GM19452 (cell line): ENCODE data around the gene GRB10.
"Not testable (repeated sequence)": the region's sequence is repeated elsewhere in the genome, so short reads cannot be mapped to it uniquely, and the experiment has no call there.

Experiments used
- ATAC-seq: cut with Tn5 transposase; IDR thresholded peaks from one replicate; pipeline ENCODE4 v1.9.1; 2021; ENCODE audit not compliant: unreplicated experiment

GRB10 gene

DNA sequence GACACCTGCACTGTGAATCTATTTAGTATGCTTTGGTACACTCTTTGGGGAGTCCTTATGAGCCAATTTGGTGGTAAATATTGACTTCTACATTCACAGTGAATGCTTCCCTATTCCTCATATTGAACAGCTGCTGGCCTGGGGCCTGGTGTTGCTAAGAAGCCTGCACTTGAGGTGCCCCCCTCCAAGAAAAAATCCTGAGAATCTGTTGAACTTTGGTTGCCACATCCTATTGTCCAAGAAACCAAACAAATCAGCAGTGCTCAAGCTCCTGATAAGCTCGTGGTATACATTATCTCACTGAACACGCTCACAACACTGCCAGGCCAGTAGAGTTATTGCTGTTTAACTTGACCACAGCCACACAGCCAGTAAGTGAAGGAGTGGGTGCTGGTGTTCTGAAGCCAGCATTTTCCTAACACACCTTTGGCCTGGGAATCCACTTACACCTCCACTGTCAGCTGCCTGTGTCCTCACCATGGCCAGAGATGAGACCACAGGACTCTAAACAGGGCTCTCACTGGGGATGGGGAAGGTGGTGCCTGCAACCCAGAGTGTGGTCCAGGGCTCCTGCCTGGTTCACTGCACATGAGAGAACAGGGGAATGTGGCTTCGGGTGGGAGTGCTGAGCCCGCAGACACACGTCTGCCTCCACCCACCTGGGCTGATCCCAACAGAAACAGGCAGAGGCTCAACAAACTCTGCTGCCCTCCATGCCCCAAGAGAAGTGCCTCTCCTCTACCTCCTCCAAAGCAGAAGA lies 224.2 kb downstream of the GRB10 start:
- no peak for ATAC-seq

DNA sequence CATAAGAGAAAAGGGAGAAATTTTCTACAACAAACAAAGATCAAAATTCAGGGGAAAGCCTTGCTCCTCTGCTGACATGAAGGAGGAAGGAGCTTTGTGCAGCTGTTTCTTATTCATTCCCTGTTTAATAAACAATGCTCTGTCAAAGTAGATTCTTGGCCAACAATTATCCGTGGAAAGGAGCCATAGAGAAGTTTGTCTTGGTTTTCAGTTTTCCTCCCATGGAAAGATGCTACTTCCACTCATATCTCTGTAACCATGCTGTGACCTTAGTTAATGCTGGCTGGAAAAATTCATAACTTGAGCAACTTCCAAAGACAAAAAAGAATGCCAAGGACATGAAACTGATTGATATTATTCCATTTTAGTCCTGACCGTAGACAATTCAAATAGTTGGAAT lies 225.6 kb downstream of the GRB10 start:
- no peak for ATAC-seq

DNA sequence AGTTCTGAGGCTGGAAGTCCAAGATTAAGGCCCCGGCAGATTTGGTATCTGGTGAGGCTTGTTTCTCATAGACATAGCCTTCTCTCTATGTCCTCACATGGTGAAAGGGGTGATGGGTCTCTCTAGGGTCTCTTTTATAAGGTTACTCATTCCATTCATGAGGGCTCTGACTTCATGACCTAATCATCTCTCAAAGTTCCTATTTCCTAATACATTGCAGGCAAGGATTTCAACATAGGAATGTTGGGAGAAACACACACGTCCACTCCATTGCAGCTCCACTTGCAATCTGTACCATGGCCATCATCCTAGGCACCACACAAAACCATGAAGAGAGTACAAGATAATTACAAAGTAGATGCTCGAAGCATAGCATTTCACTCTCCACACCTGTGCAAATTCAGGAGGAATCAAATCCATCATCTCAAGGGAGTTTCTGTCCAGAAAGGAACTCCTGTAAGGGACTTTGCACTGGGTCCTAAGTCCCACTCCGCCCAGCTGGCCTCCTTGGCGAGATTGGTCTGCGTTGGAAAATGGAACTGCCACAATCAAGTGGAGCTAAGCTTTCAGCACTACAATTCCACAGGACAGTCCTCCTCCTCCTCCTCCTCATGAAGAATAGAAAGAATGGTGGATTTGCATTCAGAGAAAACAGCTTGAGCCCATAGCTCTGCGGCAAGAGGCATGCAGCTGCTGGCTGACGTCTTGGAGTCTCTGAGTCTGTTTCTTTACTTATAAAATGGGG lies 226.3 kb downstream of the GRB10 start:
- ATAC-seq, result no peak

DNA sequence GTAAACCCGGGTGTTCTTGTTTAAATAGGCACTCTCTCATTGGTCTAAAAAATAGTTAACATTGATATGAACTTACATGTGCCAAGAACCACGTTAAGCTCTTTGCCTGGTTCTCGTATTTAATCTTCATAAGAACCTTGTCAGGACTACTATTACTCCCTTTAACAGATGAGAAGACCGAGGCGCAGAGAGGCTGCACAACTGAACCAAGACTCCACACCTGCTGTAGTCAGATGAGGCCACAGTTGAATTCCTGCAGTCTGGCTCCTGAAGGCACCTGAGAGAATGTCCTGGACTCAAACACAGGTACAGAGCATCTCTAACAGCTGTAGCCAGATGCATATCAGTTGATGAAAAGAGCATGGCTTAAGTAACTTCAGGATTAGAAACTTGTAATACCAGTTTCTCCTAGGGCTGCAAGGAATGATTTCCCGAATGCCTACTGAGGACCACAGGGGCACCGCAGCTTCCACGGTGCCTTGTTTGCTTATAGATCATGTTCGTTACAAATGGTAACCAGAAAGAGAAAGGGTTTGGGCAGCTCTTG lies 227.0 kb downstream of the GRB10 start:
- ATAC-seq, result no peak

DNA sequence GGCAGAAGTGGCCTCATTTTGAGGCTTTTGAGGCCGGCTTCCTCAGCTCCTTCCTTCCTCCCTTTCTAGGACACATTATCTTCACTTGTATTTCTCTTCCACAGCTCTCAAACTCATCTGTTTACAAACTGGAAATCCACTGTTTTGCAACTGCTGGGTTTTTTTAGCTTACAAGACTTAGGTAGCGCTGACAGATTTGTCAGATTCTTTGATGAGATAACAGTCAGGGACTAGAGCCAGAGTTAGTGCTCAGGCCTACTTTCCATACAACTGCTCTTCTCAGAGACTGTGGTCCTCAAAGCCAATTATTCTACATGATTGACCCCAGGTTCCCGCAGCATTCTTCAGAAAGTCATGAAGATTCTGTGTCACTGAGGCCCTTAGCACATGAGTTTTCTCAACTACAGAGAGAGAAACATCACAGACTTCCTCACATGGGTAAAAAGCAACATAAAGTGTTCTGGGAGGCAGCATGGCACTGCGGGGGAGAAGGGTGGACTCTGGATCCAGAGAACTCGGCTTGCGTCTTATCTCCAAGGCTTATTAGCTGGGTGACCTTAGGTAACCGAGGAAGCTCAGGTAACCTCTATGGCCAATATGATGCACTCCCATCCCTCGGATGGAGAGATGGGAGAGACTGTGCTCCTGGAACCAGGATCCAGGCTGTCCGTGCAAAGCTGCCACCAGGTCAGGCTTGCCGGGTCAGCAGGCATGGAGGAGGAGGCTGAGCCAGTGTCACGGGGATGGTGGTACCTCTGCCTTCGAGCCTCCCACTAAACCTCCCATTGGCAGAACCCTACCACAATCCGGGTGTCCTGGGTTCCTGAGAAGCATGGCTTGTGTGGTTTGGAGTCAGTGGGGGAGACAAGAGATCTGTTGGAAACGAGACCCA lies 228.0 kb downstream of the GRB10 start:
- ATAC-seq, result no peak

DNA sequence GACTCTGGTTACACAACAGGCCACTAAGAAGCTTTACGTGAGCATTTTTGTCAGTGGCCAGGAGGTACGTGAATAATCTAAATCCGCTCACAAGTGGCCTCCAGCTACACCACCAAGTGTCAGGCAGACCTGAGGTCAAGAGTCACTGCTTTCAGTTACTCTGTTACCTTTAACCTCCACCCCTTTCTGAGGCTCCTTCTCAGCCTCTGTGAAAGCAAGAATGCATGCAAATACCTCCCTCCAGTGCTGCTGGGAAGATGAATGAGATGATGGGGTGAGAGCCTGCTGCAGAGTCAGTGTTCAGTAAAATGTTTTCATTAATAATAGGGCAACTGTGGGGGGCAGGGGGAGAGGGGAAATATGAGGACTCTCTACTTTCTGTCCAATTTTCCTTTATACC lies 228.7 kb downstream of the GRB10 start:
- ATAC-seq, result no peak

DNA sequence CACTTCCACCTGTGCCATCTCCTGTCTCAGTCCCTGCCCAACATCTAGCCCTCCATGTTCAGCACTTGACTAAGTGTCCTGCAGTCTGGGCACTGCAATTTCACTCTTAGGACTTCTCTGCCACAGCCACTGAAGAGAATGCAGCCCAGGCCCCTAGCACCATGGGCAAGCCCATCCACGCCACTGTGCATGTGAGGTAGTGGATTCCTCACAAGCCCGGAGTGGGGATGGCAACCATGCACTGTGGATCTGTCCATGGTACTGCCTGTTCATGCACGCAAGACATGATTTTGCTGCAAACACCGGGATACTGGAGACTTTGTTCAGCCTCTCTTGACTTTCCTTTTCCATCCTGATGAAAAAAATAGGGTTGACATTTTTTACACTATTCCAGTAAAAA lies 229.8 kb downstream of the GRB10 start:
- ATAC-seq, result no peak

DNA sequence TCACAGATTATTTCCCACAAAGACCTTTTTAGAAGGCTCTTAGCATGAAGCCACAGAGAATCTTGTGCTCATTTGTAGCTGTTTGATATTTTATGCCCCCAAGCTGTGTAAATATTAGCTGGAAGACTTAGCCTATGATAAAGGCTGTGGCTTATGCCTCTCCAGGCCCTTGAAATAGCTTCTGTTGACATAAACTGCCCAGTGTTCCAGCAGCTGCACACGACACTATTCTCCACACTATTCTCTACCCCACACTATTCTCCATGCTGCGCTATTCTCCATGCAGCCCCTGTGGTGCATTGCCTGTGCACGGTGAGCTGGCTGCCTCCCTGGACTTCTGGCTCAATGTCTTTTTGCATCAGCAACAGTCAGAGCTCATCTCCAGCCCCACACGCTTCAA lies 230.6 kb downstream of the GRB10 start:
- ATAC-seq, result no peak

DNA sequence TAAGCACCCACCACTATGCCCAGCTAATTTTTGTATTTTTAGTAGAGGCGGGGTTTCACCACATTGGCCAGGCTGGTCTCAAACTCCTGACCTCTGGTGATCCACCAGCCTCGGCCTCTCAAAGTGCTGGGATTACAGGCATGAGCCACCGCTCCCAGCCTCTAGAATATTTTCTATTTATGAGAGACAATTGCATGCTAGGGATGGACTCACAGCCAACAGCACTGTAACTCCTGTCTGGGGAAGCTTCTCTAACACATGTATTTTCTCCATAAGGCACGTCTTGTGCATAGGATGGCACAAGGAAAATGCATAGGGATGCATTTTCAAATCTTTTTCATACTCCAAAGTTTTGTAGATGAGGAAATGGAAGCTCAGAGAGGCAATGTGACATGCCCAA lies 237.1 kb downstream of the GRB10 start:
- not testable (repeated sequence) for ATAC-seq

DNA sequence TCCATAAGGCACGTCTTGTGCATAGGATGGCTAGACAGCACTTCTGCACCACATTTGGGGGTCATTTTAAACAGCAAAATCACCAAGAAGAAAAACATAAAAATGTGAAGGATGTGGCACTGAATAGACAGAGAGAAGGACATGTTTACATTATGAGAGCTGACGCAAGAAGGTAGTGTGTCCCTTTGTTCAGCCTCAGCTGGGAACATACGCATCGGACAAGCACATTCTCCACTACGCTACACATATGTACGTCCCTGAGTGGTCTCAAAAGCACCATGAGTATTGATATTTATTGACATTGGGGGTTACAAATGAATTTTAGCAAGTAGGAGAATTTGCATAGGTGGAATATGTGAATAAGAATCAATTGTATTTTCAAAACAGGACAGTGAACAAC lies 237.7 kb downstream of the GRB10 start:
- ATAC-seq, result no peak

DNA sequence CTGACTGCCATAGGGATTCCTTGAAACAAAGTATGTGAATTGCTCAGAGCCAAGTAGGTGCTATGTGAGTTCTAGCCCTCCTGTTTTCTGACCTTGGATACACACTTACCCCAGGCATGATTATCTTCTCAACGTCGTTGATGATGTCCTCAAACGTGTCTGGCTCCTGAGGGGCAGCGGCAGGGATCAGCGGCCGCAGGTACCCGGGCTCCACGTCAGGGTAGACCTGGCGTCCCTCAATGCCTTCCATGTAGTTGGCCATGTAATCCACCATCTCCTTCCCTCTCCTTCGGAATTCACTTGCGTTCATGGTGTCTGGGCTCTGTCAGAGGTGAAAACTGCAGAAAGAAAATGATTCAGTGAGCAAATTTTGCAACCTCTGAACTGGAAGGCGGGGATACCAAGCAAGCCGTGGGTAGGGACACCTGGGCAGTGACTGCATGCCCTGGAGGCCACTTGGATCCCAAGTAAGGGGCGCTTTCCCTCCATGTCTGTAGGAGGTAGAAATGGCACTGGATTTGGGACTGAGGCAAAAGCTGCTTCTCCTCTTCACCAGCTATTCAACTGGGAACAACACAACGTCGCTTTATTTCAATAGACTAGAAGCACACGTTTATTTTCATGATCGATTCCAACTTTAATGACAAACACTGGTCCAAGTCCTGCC lies 238.8 kb downstream of the GRB10 start:
- ATAC-seq, result no peak

DNA sequence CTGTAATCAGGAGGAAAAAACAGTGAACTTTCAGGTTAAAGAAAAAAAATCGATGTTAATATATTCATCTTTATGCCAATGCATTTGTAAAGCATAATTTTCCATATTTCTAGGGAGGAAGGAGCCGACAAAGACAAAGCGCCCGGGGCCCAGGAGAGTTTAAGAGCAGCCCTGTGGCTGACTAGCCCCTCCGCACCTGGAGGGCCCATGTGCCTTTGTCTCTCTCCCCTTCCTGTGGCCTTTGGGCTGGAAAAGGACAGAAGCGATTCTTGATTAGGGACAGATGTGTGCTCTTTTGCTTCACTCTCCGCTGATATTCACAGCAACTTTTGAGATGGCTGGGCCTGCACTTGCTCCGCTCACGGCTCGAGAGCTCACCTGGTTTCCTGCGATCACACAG lies 240.6 kb downstream of the GRB10 start:
- no peak for ATAC-seq

DNA sequence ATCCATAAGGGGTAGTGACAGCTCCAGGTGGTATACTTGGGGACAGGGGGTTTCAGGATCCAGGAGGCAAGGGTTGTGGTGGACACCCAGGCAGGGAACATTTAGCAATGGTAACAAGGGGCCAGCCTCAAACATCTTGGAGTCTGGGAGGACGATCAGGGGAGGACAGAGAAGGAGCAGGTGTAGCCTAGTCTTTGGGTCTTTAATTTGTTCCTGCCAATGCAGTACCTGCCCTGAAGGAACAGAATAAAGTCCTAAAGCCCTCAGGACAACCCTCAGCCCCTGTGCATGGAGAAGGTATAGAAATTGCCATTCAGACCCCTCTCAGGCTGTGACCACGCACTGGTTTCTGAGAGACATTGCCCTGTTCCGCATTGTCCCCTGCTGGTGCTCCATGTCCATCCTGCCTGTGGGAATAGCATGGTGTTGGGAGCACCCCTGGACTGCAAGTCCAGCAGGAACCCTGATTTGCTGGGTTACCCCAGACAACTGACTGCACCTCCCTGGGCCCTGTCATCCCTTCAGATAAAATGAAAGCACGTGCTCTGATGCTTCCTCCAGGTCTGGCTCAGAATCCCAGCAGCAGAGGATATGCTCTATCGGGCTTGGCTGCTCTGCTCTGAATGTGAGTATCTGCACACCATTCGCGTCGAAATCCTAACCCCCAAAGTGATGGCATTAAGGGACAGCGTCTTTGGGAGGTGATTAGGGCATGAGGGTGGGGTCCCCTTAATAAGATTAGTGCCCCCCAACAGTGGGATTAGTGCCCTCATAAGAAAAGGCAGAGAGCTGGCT lies 241.7 kb downstream of the GRB10 start:
- ATAC-seq, result no peak
